ENCODE measurements around the gene AARS2.

GRCh38 chr6:44277763-44278162 is 35.4 kb downstream of the AARS2 start:
- TF ChIP-seq CTCF (IDR thresholded peaks at IDR 0.05) (no peak), POLR2A (IDR thresholded peaks at IDR 0.05) (no peak)
